ENCODE data around the gene DNAJB9. TPM values are rescaled to one million over a fixed set of nuclear protein-coding genes. Genes with fewer than 3 reads are reported as not detected.

The DNAJB9 gene
- total and polyA plus RNA-seq, 2 of the 13 experiments (the other 11 are each of a cell fraction or from before 2014, with no cell fraction given): 8.6 to 16.4 TPM

Other genes with a start within 250 kb of the DNAJB9 start
- gene NRCAM, start 113.4 kb upstream of the DNAJB9 start, total RNA-seq (2016; rRNA removed; fragmentation: Illumina TruSeq; extraction: Trizol): 0.31 and 0.39 TPM in 2 replicates
- gene NRCAM, start 113.4 kb upstream of the DNAJB9 start, polyA plus RNA-seq (2011; rRNA removed): 0.31 and 0.33 TPM in 2 replicates
- 11.4 and 15.6 TPM in 2 replicates for gene PNPLA8, start 43.7 kb upstream of the DNAJB9 start, total RNA-seq (2016; rRNA removed; fragmentation: Illumina TruSeq; extraction: Trizol)
- 5.4 and 6.3 TPM in 2 replicates for gene PNPLA8, start 43.7 kb upstream of the DNAJB9 start, polyA plus RNA-seq (2011; rRNA removed)
- gene THAP5, start 168 bp upstream of the DNAJB9 start, total RNA-seq (2016; rRNA removed; fragmentation: Illumina TruSeq; extraction: Trizol): 11.8 and 17.1 TPM in 2 replicates
- 3.6 and 4.0 TPM in 2 replicates for gene THAP5, start 168 bp upstream of the DNAJB9 start, polyA plus RNA-seq (2011; rRNA removed)